ENCODE results near the gene TRIM34.

- TF ChIP-seq, protein P1, sequence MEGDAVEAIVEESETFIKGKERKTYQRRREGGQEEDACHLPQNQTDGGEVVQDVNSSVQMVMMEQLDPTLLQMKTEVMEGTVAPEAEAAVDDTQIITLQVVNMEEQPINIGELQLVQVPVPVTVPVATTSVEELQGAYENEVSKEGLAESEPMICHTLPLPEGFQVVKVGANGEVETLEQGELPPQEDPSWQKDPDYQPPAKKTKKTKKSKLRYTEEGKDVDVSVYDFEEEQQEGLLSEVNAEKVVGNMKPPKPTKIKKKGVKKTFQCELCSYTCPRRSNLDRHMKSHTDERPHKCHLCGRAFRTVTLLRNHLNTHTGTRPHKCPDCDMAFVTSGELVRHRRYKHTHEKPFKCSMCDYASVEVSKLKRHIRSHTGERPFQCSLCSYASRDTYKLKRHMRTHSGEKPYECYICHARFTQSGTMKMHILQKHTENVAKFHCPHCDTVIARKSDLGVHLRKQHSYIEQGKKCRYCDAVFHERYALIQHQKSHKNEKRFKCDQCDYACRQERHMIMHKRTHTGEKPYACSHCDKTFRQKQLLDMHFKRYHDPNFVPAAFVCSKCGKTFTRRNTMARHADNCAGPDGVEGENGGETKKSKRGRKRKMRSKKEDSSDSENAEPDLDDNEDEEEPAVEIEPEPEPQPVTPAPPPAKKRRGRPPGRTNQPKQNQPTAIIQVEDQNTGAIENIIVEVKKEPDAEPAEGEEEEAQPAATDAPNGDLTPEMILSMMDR (IDR thresholded peaks at IDR 0.05): no peak
- TF ChIP-seq EP300 (IDR thresholded peaks at IDR 0.05; ENCODE audit: low read depth) (no peak), POLR2A (IDR thresholded peaks at IDR 0.05) (no peak), POLR2AphosphoS5 (IDR thresholded peaks at IDR 0.05) (no peak)
Measured at GRCh38 chr11:5690216-5690615, 65.4 kb downstream of the TRIM34 start.

Measured in transverse colon (tissue), 4 donors.